GM21576 (cell line): ENCODE data around the gene FBXL17.

Experiments
- ATAC-seq: cut with Tn5 transposase; IDR thresholded peaks from one replicate; pipeline ENCODE4 v1.9.1; 2021; ENCODE audit warnings: mild to moderate bottlenecking, moderate library complexity; ENCODE audit not compliant: unreplicated experiment

The FBXL17 gene

GRCh38 chr5:108251350-108251749 is 130.5 kb downstream of the FBXL17 start:
- ATAC-seq: no peak

GRCh38 chr5:108249785-108250426 is 132.0 kb downstream of the FBXL17 start:
- no peak for ATAC-seq

GRCh38 chr5:108249095-108249784 is 132.7 kb downstream of the FBXL17 start:
- no peak for ATAC-seq

GRCh38 chr5:108238936-108239887 is 142.7 kb downstream of the FBXL17 start:
- no peak for ATAC-seq

GRCh38 chr5:108238461-108238860 is 143.4 kb downstream of the FBXL17 start:
- no peak for ATAC-seq

- no peak for ATAC-seq
These were observed 148.2 kb downstream of the FBXL17 start for GRCh38 chr5:108233617-108234155.

GRCh38 chr5:108232805-108233204 is 149.1 kb downstream of the FBXL17 start:
- ATAC-seq: no peak

- no peak for ATAC-seq
These were observed 159.9 kb downstream of the FBXL17 start for GRCh38 chr5:108222011-108222410.

- no peak for ATAC-seq
These were observed 161.1 kb downstream of the FBXL17 start for GRCh38 chr5:108220834-108221233.

GRCh38 chr5:108216890-108217289 is 165.0 kb downstream of the FBXL17 start:
- no peak for ATAC-seq

- no peak for ATAC-seq
These were observed 167.0 kb downstream of the FBXL17 start for GRCh38 chr5:108214857-108215256.

GRCh38 chr5:108212775-108213346 is 169.0 kb downstream of the FBXL17 start:
- no peak for ATAC-seq

GRCh38 chr5:108206707-108207106 is 175.2 kb downstream of the FBXL17 start:
- no peak for ATAC-seq

GRCh38 chr5:108201721-108202120 is 180.2 kb downstream of the FBXL17 start:
- ATAC-seq: no peak

- no peak for ATAC-seq
These were observed 185.6 kb downstream of the FBXL17 start for GRCh38 chr5:108196276-108196675.

GRCh38 chr5:108193021-108193795 is 188.7 kb downstream of the FBXL17 start:
- ATAC-seq: no peak

- no peak for ATAC-seq
These were observed 197.0 kb downstream of the FBXL17 start for GRCh38 chr5:108184940-108185339.

- no peak for ATAC-seq
These were observed 199.9 kb downstream of the FBXL17 start for GRCh38 chr5:108181975-108182374.

GRCh38 chr5:108174286-108174685 is 207.6 kb downstream of the FBXL17 start:
- ATAC-seq: no peak

- no peak for ATAC-seq
These were observed 210.1 kb downstream of the FBXL17 start for GRCh38 chr5:108171759-108172158.
